Measurements from ENCODE around the gene ABCC1.
"Not testable (repeated sequence)": the region's sequence is repeated elsewhere in the genome, so short reads cannot be mapped to it uniquely, and the experiment has no call there.

Gene ABCC1

GRCh38 chr16:15911198-15911597 is 38.2 kb upstream of the ABCC1 start:
- no peak overlapping the region for H3K4me3 ChIP-seq (ENCODE audit: low read length)

GRCh38 chr16:15913046-15913698 is 36.2 kb upstream of the ABCC1 start:
- no peak overlapping the region for H3K4me3 ChIP-seq (ENCODE audit: low read length)
- no peak for DNase-seq (ENCODE audit: low read depth)
- no peak for TF ChIP-seq CTCF (conservative IDR thresholded peaks at IDR 0.05; ENCODE audit: low read length)

More at GRCh38 chr16:15911198-15911597, 38.2 kb upstream of the ABCC1 start:
- no peak for DNase-seq (ENCODE audit: low read depth)
- TF ChIP-seq CTCF (conservative IDR thresholded peaks at IDR 0.05; ENCODE audit: low read length): no peak

- DNase-seq (ENCODE audit: low read depth): no peak
- TF ChIP-seq CTCF (conservative IDR thresholded peaks at IDR 0.05; ENCODE audit: low read length): no peak
- no peak overlapping the region for H3K4me3 ChIP-seq (ENCODE audit: low read length)
Observed at GRCh38 chr16:15915555-15916081, 33.8 kb upstream of the ABCC1 start.

GRCh38 chr16:15916323-15916722 is 33.1 kb upstream of the ABCC1 start:
- H3K4me3 ChIP-seq (ENCODE audit: low read length): no peak overlapping the region
- TF ChIP-seq CTCF (conservative IDR thresholded peaks at IDR 0.05; ENCODE audit: low read length): no peak
- no peak for DNase-seq (ENCODE audit: low read depth)

GRCh38 chr16:15918314-15918713 is 31.1 kb upstream of the ABCC1 start:
- not testable (repeated sequence) for H3K4me3 ChIP-seq (ENCODE audit: low read length); DNase-seq (ENCODE audit: low read depth)

- no peak for TF ChIP-seq CTCF (conservative IDR thresholded peaks at IDR 0.05; ENCODE audit: low read length)
- H3K4me3 ChIP-seq (ENCODE audit: low read length): no peak overlapping the region
- peak; percentile 6 for DNase-seq (ENCODE audit: low read depth)
Observed at GRCh38 chr16:15919331-15919730, 30.1 kb upstream of the ABCC1 start.

GRCh38 chr16:15924996-15925395 is 24.4 kb upstream of the ABCC1 start:
- DNase-seq (ENCODE audit: low read depth): no peak
- TF ChIP-seq CTCF (conservative IDR thresholded peaks at IDR 0.05; ENCODE audit: low read length): no peak
- no peak overlapping the region for H3K4me3 ChIP-seq (ENCODE audit: low read length)

Data from AG10803 (cell line).